Stimulated activated CD4-positive, alpha-beta T cell treated with anti-CD3 and anti-CD28 coated beads, Interleukin-12 subunit alpha, Interleukin-12 subunit beta, amount 100 ng/mL, for 24 hours (primary cell): ENCODE measurements around the gene SERTM1.

ENCODE experiments used
- DNase-seq, 2 experiments: peaks; one replicate each; pipeline ENCODE4 v3.0.0-alpha.2; 2020; ENCODE audit warnings: low read depth in 2 of 2

Gene SERTM1

DNA sequence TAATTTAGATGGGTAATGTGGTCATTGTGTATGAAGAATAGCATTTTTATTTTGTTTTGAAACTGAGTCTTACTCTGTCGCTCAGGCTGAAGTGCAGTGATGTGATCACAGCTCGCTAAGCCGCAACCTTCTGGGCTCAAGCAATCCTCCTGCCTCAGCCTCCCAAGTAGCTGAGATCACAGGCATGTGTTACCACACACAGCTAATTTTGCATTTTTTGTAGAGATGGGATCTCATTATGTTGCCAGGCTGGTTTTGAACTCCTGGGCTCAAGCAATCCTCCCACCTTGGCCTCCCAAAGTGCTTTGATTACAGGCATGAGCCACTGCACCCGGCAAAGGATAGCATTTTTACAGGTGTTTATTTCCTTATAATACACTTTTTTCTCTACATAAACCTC, 36.6 kb downstream of the SERTM1 start:
- DNase-seq: no peak

DNA sequence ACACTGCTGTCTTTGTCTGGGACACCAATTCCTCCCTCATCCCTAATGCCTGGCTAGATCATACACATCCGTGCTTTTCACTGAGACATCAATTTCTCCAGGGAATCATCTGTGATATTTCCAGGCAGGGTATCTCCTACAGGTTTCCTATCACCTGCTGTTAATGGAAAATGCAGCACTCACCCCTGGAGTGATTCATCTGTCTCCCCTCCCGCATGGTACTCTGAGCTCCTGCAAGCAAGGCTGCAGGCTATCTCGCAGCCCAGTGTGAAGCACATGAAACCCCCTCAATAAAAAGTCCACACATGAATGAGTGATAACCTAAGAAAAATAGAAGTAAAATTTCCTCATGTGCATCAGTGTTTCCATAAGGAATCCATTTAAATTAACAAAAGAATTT, 38.5 kb downstream of the SERTM1 start:
- DNase-seq: no peak

DNA sequence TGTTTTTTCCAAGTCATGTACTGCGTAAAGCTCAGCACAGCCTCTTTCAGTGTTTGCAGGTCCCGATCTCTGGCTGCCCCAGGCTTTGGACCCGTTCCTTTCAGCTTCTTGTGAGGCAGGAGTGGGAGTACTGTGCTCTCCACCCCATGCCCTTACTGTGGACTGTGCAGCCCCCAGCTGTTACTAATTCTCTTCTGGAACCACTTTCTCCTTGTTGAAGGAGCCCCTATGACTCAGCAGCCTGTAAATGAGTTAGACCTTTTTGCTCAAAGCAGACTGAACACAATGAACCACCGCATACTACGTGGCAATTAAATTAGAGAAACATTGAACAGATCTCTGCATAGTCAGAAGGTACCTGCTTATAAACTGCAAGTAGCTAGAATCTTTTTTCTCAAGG, 39.0 kb downstream of the SERTM1 start:
- DNase-seq: no peak

DNA sequence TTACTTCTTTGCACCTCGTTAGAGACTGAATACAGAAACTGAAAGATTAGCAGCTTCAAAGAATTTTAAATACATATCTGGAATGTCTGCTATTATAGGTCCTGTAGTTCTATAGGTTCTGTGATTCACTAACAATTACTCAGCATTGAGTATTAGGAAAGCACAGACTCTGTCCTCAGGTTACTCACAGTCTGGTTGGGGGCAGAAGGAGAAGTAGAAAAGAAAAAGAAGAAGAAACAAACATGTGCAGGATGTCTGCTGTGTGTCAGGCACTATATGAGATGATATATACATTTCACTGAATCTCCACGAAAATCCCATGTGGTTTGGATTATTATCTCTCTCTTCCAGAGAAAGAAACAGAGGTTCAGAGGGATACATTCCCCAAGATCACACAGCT, 40.1 kb downstream of the SERTM1 start:
- DNase-seq: no peak

DNA sequence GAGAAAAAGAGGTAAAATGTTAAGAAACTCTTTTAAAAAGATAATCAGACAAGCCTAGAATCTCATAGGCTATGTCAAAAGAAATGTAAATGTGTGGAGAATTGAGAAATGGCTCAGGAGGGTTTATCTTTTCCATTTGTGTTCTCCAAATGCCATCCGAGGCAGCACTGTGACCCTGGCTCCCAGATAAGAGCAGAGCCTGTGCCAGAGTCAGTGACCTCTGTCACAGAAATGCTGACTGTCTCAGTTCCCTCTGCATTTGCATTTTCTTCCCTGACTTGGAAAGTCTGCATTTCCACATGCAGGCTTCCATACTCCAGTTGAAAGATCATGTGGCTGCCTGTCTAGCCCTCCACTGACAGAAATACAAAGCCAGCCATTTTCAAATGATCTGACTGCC, 42.0 kb downstream of the SERTM1 start:
- no peak for DNase-seq

DNA sequence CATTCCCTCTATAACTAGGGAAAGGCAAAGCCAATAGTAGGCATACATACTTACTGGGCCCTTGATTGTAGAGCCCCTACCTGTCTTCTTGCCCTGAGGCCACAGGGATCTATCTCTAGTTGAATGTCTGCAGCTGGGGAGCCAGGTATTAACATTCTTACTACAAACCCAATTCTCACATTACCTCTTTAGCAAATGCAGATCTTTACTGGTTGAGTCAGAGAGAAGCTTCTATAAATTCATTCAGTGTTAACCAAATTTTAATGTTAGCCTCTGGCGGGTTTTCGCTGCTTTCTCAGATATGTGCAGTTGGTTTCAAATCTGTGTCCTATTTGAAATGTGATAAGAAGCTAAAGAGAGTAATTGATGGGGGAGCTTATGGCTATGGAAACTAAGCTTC, 43.2 kb downstream of the SERTM1 start:
- DNase-seq: no peak

DNA sequence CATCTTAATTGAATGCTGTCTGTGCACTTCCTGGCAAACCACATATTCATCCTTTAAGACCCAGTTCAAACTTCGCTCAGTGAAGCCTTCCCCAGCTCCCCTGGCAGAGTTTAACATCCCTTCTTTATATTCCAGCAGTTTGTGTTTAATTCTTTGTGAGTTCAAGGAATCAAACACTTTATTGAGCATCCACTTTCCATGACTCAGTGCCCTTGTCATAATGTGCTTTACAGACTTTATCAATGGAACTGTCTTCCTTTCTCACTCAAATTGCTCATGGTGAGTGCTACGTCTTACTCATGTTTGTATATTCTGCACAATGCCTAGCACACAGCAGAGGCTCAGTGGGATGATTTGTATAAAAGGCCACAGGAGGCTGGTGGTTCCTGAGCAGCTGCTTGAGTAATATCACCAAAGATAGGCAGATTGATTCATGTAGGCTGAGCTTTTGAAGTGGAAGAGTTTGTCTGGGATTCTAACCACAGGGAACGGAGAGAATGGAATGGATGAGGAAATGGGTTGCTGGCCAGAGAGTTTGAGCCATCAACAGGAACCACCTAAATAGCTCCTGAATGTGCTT, 44.2 kb downstream of the SERTM1 start:
- DNase-seq: no peak

DNA sequence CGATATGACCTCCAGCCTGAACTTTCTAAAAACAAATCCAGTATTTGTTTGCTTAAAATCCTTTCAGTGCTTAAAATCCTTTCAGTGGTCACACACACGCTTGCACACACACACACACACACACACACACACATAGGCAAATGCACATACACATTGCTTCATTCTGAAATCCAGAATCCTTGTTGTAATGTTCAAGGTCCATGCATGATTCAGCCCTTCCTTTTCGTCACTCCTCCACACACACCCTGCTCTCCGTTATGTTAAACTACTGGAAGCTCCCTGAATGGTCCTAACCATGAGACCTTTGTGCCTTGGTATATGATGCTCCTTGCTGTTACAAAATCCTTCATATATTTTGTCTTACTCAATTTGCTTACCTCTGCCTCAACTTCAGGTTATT, 44.9 kb downstream of the SERTM1 start:
- no peak for DNase-seq

DNA sequence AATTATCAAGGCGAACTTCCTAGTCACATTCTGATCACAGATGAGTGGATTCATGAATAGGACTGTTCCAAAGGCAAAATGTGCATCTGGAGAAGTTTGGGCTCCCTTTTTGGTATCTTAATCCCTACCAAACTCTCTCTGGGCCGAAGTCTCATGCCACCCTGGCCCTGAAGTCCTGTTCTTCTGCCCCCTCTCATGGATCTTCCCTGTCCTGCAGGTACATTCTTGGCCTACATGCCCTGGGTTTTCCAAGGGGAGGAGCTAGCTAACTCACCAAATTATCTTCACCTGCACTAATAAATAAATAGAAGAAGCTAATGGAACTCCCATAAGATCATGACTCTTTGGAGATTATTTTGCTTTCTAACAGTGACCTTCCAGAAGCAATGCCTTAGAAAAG, 50.3 kb downstream of the SERTM1 start:
- no peak for DNase-seq

DNA sequence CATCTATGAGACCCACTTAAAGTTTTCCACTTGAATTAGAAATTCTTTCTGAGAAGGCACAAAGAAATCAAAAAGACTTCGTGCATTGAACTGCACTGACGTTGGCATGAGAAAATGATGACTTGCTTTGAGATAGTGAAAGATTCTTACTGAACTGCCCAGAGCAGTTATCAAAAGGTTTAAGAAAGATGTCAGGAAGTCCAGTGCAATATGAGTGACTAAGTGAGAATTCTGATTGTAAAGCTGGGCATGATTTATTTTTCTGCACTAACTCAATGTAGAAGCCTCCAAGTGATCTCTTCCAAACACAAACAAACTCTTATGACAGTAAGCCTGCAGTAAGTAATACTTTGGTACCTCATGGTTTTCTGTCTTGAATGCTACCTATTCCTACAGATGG, 52.1 kb downstream of the SERTM1 start:
- no peak for DNase-seq

DNA sequence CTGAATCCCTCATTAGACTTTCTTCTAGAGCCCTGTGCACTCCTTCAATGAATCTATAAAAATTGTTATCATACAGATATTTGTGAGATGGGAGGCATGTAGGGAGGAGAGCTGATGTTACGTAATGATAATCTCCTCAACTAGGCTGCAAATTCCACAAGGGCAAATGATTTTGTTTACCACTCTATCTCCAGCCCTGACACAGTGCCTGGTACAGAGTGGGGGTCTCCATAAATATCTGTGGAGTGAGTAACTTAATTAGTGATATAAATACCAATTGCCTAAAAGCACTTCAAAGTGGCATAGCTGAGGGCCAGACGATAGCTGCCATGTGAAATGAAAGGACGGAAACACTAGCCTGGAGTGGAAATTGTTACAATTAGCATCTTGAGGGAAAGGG, 54.2 kb downstream of the SERTM1 start:
- no peak for DNase-seq

DNA sequence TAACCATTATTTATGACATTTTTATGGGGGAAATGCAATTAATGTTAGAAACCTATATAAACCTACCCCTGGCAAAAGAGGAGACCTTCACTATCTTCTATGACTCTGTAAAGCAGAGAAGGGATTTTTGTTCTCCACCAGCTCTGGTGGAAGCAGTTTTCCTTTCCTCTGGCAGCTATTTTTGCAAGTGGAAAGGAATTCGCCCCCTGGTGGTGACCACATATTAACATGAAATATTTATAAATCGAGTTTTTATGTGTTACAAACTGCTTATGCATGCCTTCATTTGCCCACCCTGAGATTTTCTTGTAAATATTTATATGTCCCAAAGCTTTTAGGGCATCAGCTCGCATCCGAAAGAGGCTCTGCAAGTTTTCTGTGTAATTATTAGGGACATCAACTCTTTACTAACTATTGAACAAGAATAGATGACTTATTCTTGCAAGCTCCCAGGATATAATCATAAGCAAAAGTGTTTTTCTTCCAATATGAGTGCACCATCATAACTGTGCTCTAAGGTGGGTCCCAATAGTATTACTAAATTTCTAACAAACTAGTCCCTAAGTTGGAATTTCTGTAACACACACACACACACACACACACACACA, 62.4 kb downstream of the SERTM1 start:
- DNase-seq: peak in 1 of 2 experiments; percentile 23

DNA sequence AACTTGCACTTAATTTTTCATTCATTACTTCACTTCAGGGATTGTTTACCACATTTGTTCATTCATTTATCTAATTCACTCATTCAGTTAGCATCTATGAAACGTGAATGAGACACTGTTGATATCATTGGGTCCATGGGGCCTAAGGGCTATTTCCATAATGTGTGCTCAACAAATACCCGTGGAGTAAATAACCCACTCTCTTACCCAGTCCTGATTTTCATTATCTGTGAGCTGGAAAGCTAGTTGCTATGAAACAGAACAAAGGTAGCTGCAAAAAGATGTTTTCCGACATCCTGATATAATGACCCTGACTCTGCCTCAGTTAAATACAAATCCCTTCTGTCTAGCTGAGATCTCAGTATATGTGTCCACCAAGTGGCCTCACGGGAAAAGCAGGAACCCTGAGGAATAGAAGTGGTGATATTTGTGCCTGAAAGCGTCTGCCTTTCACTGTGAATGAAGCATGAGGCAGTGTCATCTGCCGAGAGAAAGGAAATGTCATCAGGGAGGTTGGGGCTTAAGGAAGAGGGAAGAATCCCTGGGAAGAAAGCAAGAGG, 63.8 kb downstream of the SERTM1 start:
- no peak for DNase-seq

DNA sequence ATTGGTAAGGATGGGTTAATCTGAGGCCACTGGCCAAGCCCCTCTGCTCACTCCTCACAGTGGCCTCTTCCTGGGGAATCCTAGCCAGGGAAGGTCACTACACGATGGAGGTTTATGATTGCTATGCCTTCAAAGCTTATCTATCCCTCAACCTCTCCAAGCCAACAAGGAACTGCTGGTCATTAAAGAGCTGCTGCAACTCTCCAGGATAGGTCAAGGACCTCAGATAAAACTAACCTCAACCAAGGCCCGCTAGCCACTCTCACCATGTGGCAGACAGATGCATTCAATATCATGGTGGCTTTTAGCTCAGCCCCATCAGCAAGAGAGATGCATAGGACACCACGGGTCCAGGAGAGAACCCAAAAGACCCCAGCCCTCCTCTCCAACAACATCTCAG, 71.6 kb downstream of the SERTM1 start:
- no peak for DNase-seq

DNA sequence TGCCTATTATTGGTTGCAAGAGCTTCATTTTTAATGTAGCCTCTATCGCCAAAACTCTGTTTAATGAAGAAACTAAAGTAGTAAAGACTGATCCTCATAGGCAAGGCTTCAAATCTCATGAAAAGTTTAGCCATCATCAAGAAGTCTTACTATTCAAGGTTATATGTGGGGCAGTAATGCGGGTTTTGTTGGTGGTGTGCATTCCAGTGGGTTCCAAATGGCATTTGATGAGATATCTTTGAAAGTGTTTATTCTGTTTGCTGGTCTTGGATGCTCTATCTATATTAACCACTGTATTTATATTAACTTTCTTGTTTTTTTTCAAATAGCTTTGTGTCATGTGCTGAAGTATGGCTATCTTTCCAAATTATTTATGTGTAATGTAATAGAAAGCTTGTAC, 72.2 kb downstream of the SERTM1 start:
- no peak for DNase-seq
